Gastrocnemius medialis (tissue), 4 donors: ENCODE results near the gene MED10. TPM values are rescaled to one million over a fixed set of nuclear protein-coding genes. Genes with fewer than 3 reads are reported as not detected.

Experiments used
- ATAC-seq, 2 donors: fragments of 150-250 bp; one replicate each; pipeline ENCODE4 v1.9.1; 2016
- DNase-seq, 2 donors: peaks; one replicate each; pipeline ENCODE4 v3.0.0-alpha.2; 2019
- H3K27ac ChIP-seq, 4 donors: fragments of 200-600 bp; sonication (generic); 1 replicate in 1 of 4; 2 replicates in 3 of 4; pipeline ENCODE4 v1.5.1; 2016 to 2018; ENCODE audit warnings: mild to moderate bottlenecking in 2 of 4, moderate library complexity in 1 of 4
- H3K27me3 ChIP-seq, 3 donors: fragments of 200-600 bp; sonication (generic) in 2 of 3; 1 replicate in 1 of 3; 2 replicates in 2 of 3; pipeline versions ENCODE4 v1.5.1 to v1.6.0; 2016 to 2019; ENCODE audit warnings: mild to moderate bottlenecking in 1 of 3, moderate library complexity in 1 of 3
- H3K36me3 ChIP-seq, 2 donors: fragments of 200-600 bp; sonication (generic) in 1 of 2; one replicate each; pipeline ENCODE4 v1.5.1; 2017 to 2018
- H3K4me1 ChIP-seq, 2 donors: fragments of 200-600 bp; sonication (generic) in 1 of 2; one replicate each; pipeline ENCODE4 v1.5.1; 2016 to 2017; ENCODE audit warnings: mild to moderate bottlenecking in 2 of 2
- H3K4me3 ChIP-seq, 4 donors: fragments of 200-600 bp; sonication (generic) in 3 of 4; 1 replicate in 1 of 4; 2 replicates in 3 of 4; pipeline ENCODE4 v1.5.1; 2016 to 2019; ENCODE audit warnings: mild to moderate bottlenecking in 2 of 4
- H3K9me3 ChIP-seq, 3 donors: fragments of 200-600 bp; sonication (generic) in 2 of 3; 1 replicate in 1 of 3; 2 replicates in 2 of 3; pipeline ENCODE4 v1.5.1; 2016 to 2019
- CTCF ChIP-seq, 5 experiments: fragments of 450-650 bp in 3 of 5; fragments of 200-600 bp in 2 of 5; sonication (generic) in 2 of 5; IDR thresholded peaks in 4 of 5; conservative IDR thresholded peaks in 1 of 5; 1 replicate in 4 of 5; 2 replicates in 1 of 5; pipeline ENCODE4 v1.5.1; 2016 to 2019; ENCODE audit warnings: antibody characterized with exemption in 5 of 5, mild to moderate bottlenecking in 3 of 5, moderate library complexity in 3 of 5
- POLR2A ChIP-seq, 2 donors: fragments of 450-650 bp; IDR thresholded peaks; one replicate each; pipeline ENCODE4 v1.6.1; 2017; ENCODE audit warnings: antibody characterized with exemption in 2 of 2, mild to moderate bottlenecking in 2 of 2, moderate library complexity in 2 of 2
- in situ Hi-C, 4 donors: fragments of 200-750 bp; cut with MboI; loops; one replicate each; pipeline versions ENCODE4 v1.15.0 to v1.8.0; 2017; ENCODE audit warnings: low sequenced_read_pairs in 4 of 4
- intact Hi-C: fragments of 100-400 bp; cut with DNase I; formaldehyde crosslinking; loops from one replicate; pipeline ENCODE4 v1.15.1; 2023; ENCODE audit warnings: low total_unique reads
- total RNA-seq, 4 donors: library from RNA; depleted of rRNA; stranded (reverse); fragments of >200 nt; gene quantifications; one replicate each; pipeline versions ENCODE4 v1.1.0 to v1.2.3, GENCODE V29; 2016

MED10 gene
- total RNA-seq, 4 donors from 2014 or later, result 15.9 to 37.5 (median 32.2) TPM

GRCh38 chr5:6396836-6397535 lies 18.6 kb upstream of the MED10 start:
- no peak overlapping the region for H3K4me3 ChIP-seq
- no peaks in the 10 kb centered on the region for H3K36me3 ChIP-seq
- in situ Hi-C loops, result no loop called here
- no peak overlapping the region for H3K27ac ChIP-seq
- H3K4me1 ChIP-seq, result no peaks in the 10 kb centered on the region
- no peak for DNase-seq
- H3K9me3 ChIP-seq, result no peaks in the 10 kb centered on the region
- no peak for ATAC-seq
- no peaks in the 10 kb centered on the region for H3K27me3 ChIP-seq
- TF ChIP-seq POLR2A (IDR thresholded peaks at IDR 0.05) (no peak), CTCF (IDR thresholded peaks at IDR 0.05 in 4 of 5, conservative IDR thresholded peaks at IDR 0.05 in 1 of 5) (no peak)
- intact Hi-C loops, result no loop called here

- H3K27ac ChIP-seq, result no peak overlapping the region
These were observed 17.7 kb upstream of the MED10 start for GRCh38 chr5:6396043-6396442.

GRCh38 chr5:6395621-6396020 lies 17.3 kb upstream of the MED10 start:
- ATAC-seq (no peak), DNase-seq (no peak)
- Histone ChIP-seq H3K36me3 (no peaks in the 10 kb centered on the region), H3K27ac (no peak overlapping the region), H3K4me1 (no peaks in the 10 kb centered on the region), H3K4me3 (no peak overlapping the region), H3K27me3 (no peaks in the 10 kb centered on the region), H3K9me3 (no peaks in the 10 kb centered on the region)
- TF ChIP-seq POLR2A (IDR thresholded peaks at IDR 0.05) (no peak), CTCF (IDR thresholded peaks at IDR 0.05 in 4 of 5, conservative IDR thresholded peaks at IDR 0.05 in 1 of 5) (no peak)
- intact Hi-C loops, result no loop called here
- in situ Hi-C loops, result no loop called here

More at GRCh38 chr5:6396043-6396442, 17.7 kb upstream of the MED10 start:
- no peaks in the 10 kb centered on the region for H3K9me3 ChIP-seq
- H3K4me3 ChIP-seq, result no peak overlapping the region
- DNase-seq, result no peak
- in situ Hi-C loops (no loop called here), intact Hi-C loops (no loop called here)
- no peaks in the 10 kb centered on the region for H3K36me3 ChIP-seq
- H3K4me1 ChIP-seq, result no peaks in the 10 kb centered on the region
- ATAC-seq, result no peak
- TF ChIP-seq CTCF (IDR thresholded peaks at IDR 0.05 in 4 of 5, conservative IDR thresholded peaks at IDR 0.05 in 1 of 5) (no peak), POLR2A (IDR thresholded peaks at IDR 0.05) (no peak)
- H3K27me3 ChIP-seq, result no peaks in the 10 kb centered on the region

GRCh38 chr5:6395102-6395445 lies 16.7 kb upstream of the MED10 start:
- no peaks in the 10 kb centered on the region for H3K9me3 ChIP-seq
- no peaks in the 10 kb centered on the region for H3K36me3 ChIP-seq
- H3K27me3 ChIP-seq, result no peaks in the 10 kb centered on the region
- in situ Hi-C loops, result no loop called here
- H3K4me3 ChIP-seq, result no peak overlapping the region
- intact Hi-C loops, result no loop called here
- DNase-seq (no peak), ATAC-seq (no peak)
- TF ChIP-seq CTCF (IDR thresholded peaks at IDR 0.05 in 4 of 5, conservative IDR thresholded peaks at IDR 0.05 in 1 of 5), result no peak
- TF ChIP-seq POLR2A (IDR thresholded peaks at IDR 0.05), result no peak
- no peak overlapping the region for H3K27ac ChIP-seq
- H3K4me1 ChIP-seq, result no peaks in the 10 kb centered on the region
